ENCODE results near the gene NELFA.

NELFA gene

GRCh38 chr4:1952719-1953118, 56.1 kb downstream of the NELFA start:
- no peak for TF ChIP-seq POU6F1 (CRISPR knock-in tag; IDR thresholded peaks at IDR 0.05; ENCODE audit: borderline replicate concordance, low read depth)
- TF ChIP-seq ISL1 (CRISPR knock-in tag; IDR thresholded peaks at IDR 0.05) = no peak
- TF ChIP-seq ZNF565 (CRISPR knock-in tag; conservative IDR thresholded peaks at IDR 0.05; ENCODE audit: low read depth) = no peak
- TF ChIP-seq SNAI2 (CRISPR knock-in tag; IDR thresholded peaks at IDR 0.05) = no peak
- TF ChIP-seq TSHZ2 (CRISPR knock-in tag; IDR thresholded peaks at IDR 0.05) = no peak
- no peak for TF ChIP-seq TCF4 (CRISPR knock-in tag; IDR thresholded peaks at IDR 0.05; ENCODE audit: borderline replicate concordance)
- TF ChIP-seq OSR1 (CRISPR knock-in tag; IDR thresholded peaks at IDR 0.05) = no peak
- no peak for TF ChIP-seq PATZ1 (CRISPR knock-in tag; IDR thresholded peaks at IDR 0.05; ENCODE audit: borderline replicate concordance)
- TF ChIP-seq BACH2 (CRISPR knock-in tag; IDR thresholded peaks at IDR 0.05; ENCODE audit: borderline replicate concordance) = no peak
- TF ChIP-seq ARNTL (CRISPR knock-in tag; IDR thresholded peaks at IDR 0.05; ENCODE audit: borderline replicate concordance, low read depth) = no peak
- no peak for TF ChIP-seq PPARA (CRISPR knock-in tag; IDR thresholded peaks at IDR 0.05; ENCODE audit: borderline replicate concordance)
- ATAC-seq = no peak

GRCh38 chr4:1952058-1952700, 56.6 kb downstream of the NELFA start:
- ATAC-seq = no peak
- no peak for TF ChIP-seq TSHZ2 (CRISPR knock-in tag; IDR thresholded peaks at IDR 0.05)
- no peak for TF ChIP-seq ZC3H10 (CRISPR knock-in tag; IDR thresholded peaks at IDR 0.05)
- no peak for TF ChIP-seq CSRNP3 (CRISPR knock-in tag; IDR thresholded peaks at IDR 0.05)
- TF ChIP-seq GLIS3 (CRISPR knock-in tag; IDR thresholded peaks at IDR 0.05) = no peak
- TF ChIP-seq ZNF8 (CRISPR knock-in tag; IDR thresholded peaks at IDR 0.05) = no peak
- TF ChIP-seq TOX (CRISPR knock-in tag; IDR thresholded peaks at IDR 0.05; ENCODE audit: borderline replicate concordance) = no peak
- TF ChIP-seq CSDC2 (CRISPR knock-in tag; IDR thresholded peaks at IDR 0.05) = no peak
- TF ChIP-seq POU6F1 (CRISPR knock-in tag; IDR thresholded peaks at IDR 0.05; ENCODE audit: borderline replicate concordance, low read depth) = no peak
- TF ChIP-seq ISL1 (CRISPR knock-in tag; IDR thresholded peaks at IDR 0.05) = no peak
- TF ChIP-seq ZNF565 (CRISPR knock-in tag; conservative IDR thresholded peaks at IDR 0.05; ENCODE audit: low read depth) = no peak
- TF ChIP-seq CREB5 (CRISPR knock-in tag; IDR thresholded peaks at IDR 0.05; ENCODE audit: low read depth) = no peak
- no peak for TF ChIP-seq ZFP3 (CRISPR knock-in tag; IDR thresholded peaks at IDR 0.05)
- no peak for TF ChIP-seq ESRRG (CRISPR knock-in tag; IDR thresholded peaks at IDR 0.05)
- no peak for TF ChIP-seq PPARA (CRISPR knock-in tag; IDR thresholded peaks at IDR 0.05; ENCODE audit: borderline replicate concordance)
- TF ChIP-seq ZFP30 (CRISPR knock-in tag; IDR thresholded peaks at IDR 0.05) = no peak
- TF ChIP-seq OSR1 (CRISPR knock-in tag; IDR thresholded peaks at IDR 0.05) = no peak
- no peak for TF ChIP-seq BACH2 (CRISPR knock-in tag; IDR thresholded peaks at IDR 0.05; ENCODE audit: borderline replicate concordance)
- no peak for TF ChIP-seq SNAI2 (CRISPR knock-in tag; IDR thresholded peaks at IDR 0.05)
- no peak for TF ChIP-seq ZNF70 (CRISPR knock-in tag; IDR thresholded peaks at IDR 0.05)
